Measurements from ENCODE around the gene ARSD. TPM values are rescaled to one million over a fixed set of nuclear protein-coding genes. Genes with fewer than 3 reads are reported as not detected.

ARSD gene
- total and polyA plus RNA-seq, 2 of the 8 experiments (the other 6 are each of a cell fraction or from before 2014, with no cell fraction given): 1.8 to 3.2 TPM

DNA sequence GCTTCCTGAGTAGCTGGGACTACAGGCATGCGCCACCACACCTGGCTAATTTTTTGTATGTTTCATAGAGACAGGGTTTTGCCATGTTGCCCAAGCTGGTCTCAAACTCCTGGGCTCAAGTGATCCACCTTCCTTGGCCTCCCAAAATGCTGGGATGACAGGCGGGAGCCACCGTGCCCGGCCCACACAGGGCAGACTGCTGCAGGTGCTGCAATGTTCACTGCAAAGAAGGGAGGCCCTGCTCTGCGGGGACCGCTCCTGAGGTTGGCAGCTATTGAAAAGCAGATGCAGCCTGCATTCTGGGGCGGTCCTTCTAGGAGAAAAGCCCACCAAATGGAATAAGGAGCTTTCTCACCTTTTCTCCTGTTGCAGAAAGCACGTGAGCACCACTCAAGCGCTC is 5.0 kb downstream of the ARSD start:
- H4K20me1 ChIP-seq (replicated peaks in 1 of 2; ENCODE audit: control insufficient read depth in 1 of 2, insufficient read depth in 2 of 2, low read length in 2 of 2): no peaks in the 10 kb centered on the region
- H4K91ac ChIP-seq (replicated peaks; ENCODE audit: insufficient read length, low read length): no peak overlapping the region
- H3K14ac ChIP-seq (ENCODE audit: insufficient read length): no peak overlapping the region
- no peak overlapping the region for H3K4me2 ChIP-seq (ENCODE audit: insufficient read depth in 1 of 2, low read depth in 2 of 2, low read length in 2 of 2)
- FAIRE-seq (no peak), DNase-seq (ENCODE audit: low read depth in 1 of 2, low spot score in 2 of 2) (no peak)
- H3K23me2 ChIP-seq (ENCODE audit: low read depth, low read length): no peaks in the 10 kb centered on the region; the same call in 1 of the 2 replicates
- no peak for TF ChIP-seq SAP30 (IDR thresholded peaks at IDR 0.05; ENCODE audit: insufficient read depth, insufficient replicate concordance, low read length)
- no peak for TF ChIP-seq SP1 (IDR thresholded peaks at IDR 0.05; ENCODE audit: low read depth, low read length)
- no peak for TF ChIP-seq CHD2 (IDR thresholded peaks at IDR 0.05; ENCODE audit: low read length)
- no peak for TF ChIP-seq KDM5A (IDR thresholded peaks at IDR 0.05; ENCODE audit: low read length)
- TF ChIP-seq EP300 (IDR thresholded peaks at IDR 0.05; ENCODE audit: borderline replicate concordance in 1 of 2, low read depth in 2 of 2, low read length in 2 of 2): no peak
- TF ChIP-seq, protein P1, sequence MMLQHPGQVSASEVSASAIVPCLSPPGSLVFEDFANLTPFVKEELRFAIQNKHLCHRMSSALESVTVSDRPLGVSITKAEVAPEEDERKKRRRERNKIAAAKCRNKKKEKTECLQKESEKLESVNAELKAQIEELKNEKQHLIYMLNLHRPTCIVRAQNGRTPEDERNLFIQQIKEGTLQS (IDR thresholded peaks at IDR 0.05; ENCODE audit: insufficient read depth, low read depth, low read length): no peak
- no peak for TF ChIP-seq CBX8 (IDR thresholded peaks at IDR 0.05; ENCODE audit: borderline replicate concordance, low read depth, low read length)
- no peak overlapping the region for H2BK15ac ChIP-seq (ENCODE audit: low read length)
- POLR2A ChIA-PET (ENCODE audit: partially characterized antibody): no interaction called here
- H2AFZ ChIP-seq (ENCODE audit: low read length): no peak overlapping the region
- H3K79me2 ChIP-seq (ENCODE audit: control insufficient read depth in 1 of 2, insufficient read depth in 2 of 2, low read length in 2 of 2): no peaks in the 10 kb centered on the region
- no peaks in the 10 kb centered on the region for H3K79me1 ChIP-seq (ENCODE audit: low read depth, low read length)
- no peak overlapping the region for H3K9ac ChIP-seq (replicated peaks in 1 of 4; ENCODE audit: extremely low read depth in 1 of 4, low read depth in 3 of 4, low read length in 3 of 4)
- H3K9me3 ChIP-seq (ENCODE audit: insufficient read depth in 2 of 2, low read depth in 1 of 2, low read length in 1 of 2): no peaks in the 10 kb centered on the region; a peak in 1 of 4 replicates
- H2BK5ac ChIP-seq (ENCODE audit: low read depth, low read length): no peak overlapping the region
- H3K4ac ChIP-seq (replicated peaks; ENCODE audit: insufficient read length, low read depth, low read length): no peak overlapping the region
- no peak overlapping the region for H3K56ac ChIP-seq (replicated peaks; ENCODE audit: insufficient read length, low read depth, low read length)
- H2BK120ac ChIP-seq (replicated peaks; ENCODE audit: low read depth, low read length): no peak overlapping the region
- no peak overlapping the region for H3K27ac ChIP-seq (ENCODE audit: low read depth, low read length)
- CTCF ChIA-PET (ENCODE audit: partially characterized antibody): no interaction called here
- no peaks in the 10 kb centered on the region for H3K4me1 ChIP-seq (replicated peaks in 1 of 4; ENCODE audit: control insufficient read depth in 3 of 4, insufficient read depth in 4 of 4, low read length in 3 of 4)
- no peaks in the 10 kb centered on the region for H3K36me3 ChIP-seq (ENCODE audit: control insufficient read depth in 2 of 4, insufficient read depth in 4 of 4, low read length in 3 of 4)
- H3K23ac ChIP-seq (ENCODE audit: insufficient read length): no peak overlapping the region
- no peak overlapping the region for H4K8ac ChIP-seq (ENCODE audit: extremely low read depth, insufficient read depth, low read length)
- WGBS, 2 experiments (ENCODE audit: extremely low coverage in 1 of 2, insufficient coverage in 1 of 2, insufficient read length in 1 of 2, insufficient replicate concordance in 2 of 2, low coverage in 1 of 2, low lambda C conversion rate in 2 of 2, missing lambda C conversion rate in 1 of 2): 94% methylated on average over 6 of the region's 9 CpGs; no CpG with 5 or more reads in 1 of the 2 experiments
- H4K5ac ChIP-seq (ENCODE audit: insufficient read length, low read depth, low read length): no peak overlapping the region
- no peak overlapping the region for H2AK5ac ChIP-seq (ENCODE audit: low read depth, low read length)
- no peak overlapping the region for H2BK12ac ChIP-seq (ENCODE audit: low read depth, low read length)
- no peaks in the 10 kb centered on the region for H3K27me3 ChIP-seq (replicated peaks in 1 of 4; ENCODE audit: control insufficient read depth in 3 of 4, extremely low read depth in 1 of 4, insufficient read depth in 3 of 4, low read length in 3 of 4)
- no peak overlapping the region for H2BK20ac ChIP-seq (ENCODE audit: low read length)
- no peak overlapping the region for H3K4me3 ChIP-seq (ENCODE audit: extremely low read depth in 1 of 4, insufficient read depth in 2 of 4, low read depth in 3 of 4, low read length in 4 of 4)
- no peak overlapping the region for H3K18ac ChIP-seq (ENCODE audit: extremely low read depth, low read length)
